GM12874 (cell line): Measurements from ENCODE around the gene ADRA2C.

Experiments
- CTCF ChIP-seq: IDR thresholded peaks from 2 replicates; pipeline ENCODE4 v1.5.1; 2011; ENCODE audit warnings: low read depth, mild to moderate bottlenecking, control low read depth, low read length, moderate library complexity; ENCODE audit not compliant: insufficient read depth

ADRA2C gene

GRCh38 chr4:3776166-3777032 is 10.2 kb downstream of the ADRA2C start:
- no peak for TF ChIP-seq CTCF

- TF ChIP-seq CTCF = no peak
Observed at GRCh38 chr4:3777033-3777390, 10.8 kb downstream of the ADRA2C start.

GRCh38 chr4:3777669-3778068 is 11.5 kb downstream of the ADRA2C start:
- TF ChIP-seq CTCF = no peak

GRCh38 chr4:3779509-3779908 is 13.3 kb downstream of the ADRA2C start:
- TF ChIP-seq CTCF = no peak

- TF ChIP-seq CTCF = no peak
Observed at GRCh38 chr4:3780347-3781171, 14.4 kb downstream of the ADRA2C start.

- TF ChIP-seq CTCF = no peak
Observed at GRCh38 chr4:3781193-3781886, 15.2 kb downstream of the ADRA2C start.
